Fibroblast of lung (primary cell): ENCODE results near the gene PKN1.

Experiments
- CTCF ChIP-seq, 2 donors: IDR thresholded peaks in 1 of 2; conservative IDR thresholded peaks in 1 of 2; 1 replicate in 1 of 2; 2 replicates in 1 of 2; pipeline ENCODE4 v1.5.1; 2011 to 2012; ENCODE audit warnings: low read length in 2 of 2, control low read depth in 1 of 2, inconsistent platforms in 1 of 2, low read depth in 1 of 2, mild to moderate bottlenecking in 1 of 2
- EZH2 ChIP-seq: IDR thresholded peaks from 2 replicates; pipeline ENCODE4 v1.5.1; 2012; ENCODE audit warnings: low read length, control low read depth, mild to moderate bottlenecking; ENCODE audit errors: missing control alignments

- TF ChIP-seq CTCF (conservative IDR thresholded peaks at IDR 0.05 in 1 of 2, IDR thresholded peaks at IDR 0.05 in 1 of 2; ENCODE audit: low read depth in 1 of 2, low read length in 2 of 2) (no peak), EZH2 (no peak)
These were observed 62.5 kb downstream of the PKN1 start for GRCh38 chr19:14495672-14496028.
